HCEC 1CT (cell line): Measurements from ENCODE around the gene CARD11.

Experiments used
- DNase-seq: peaks from one replicate; pipeline ENCODE4 v3.0.0-alpha.2; 2017

The CARD11 gene

DNA sequence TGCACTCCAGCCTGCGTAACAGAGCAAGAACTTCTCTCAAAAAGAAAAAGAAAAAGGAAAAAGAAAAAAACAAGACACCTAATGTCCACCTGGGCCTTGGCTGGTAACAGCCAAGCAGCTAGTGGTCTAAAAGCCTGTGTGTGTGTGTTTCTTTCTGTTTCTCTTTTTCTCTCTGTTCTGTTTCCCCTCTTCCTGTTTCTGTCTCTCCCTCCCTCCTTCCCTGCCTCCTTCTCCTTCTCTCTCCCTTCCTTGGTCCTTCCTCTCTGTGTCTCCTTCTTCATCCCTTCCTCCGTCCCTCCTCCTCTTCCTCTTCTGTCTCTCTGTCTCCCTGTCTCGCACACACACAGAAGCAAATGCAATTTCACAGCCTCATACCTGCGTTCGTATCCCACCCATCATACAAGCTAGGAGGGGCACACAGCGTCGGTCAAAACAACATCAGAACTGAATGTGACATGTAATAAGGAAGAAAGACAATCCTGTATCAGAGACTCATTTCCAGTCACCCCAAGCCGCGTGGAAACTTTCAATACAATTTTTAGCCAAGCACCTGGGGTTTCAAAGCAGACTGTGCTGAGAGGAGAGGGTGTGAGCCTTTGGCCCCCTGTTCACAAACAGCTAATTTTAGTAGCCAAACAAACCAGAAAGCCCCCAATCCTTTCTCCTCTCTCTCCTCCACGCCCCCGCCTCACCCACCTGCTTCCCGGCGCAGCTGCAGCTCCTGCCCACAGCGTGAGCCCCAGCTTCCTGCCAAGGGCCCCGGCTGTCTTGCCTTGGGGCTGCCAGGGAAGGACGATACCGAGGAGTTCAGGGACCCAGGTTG, 149.3 kb downstream of the CARD11 start:
- DNase-seq = no peak

DNA sequence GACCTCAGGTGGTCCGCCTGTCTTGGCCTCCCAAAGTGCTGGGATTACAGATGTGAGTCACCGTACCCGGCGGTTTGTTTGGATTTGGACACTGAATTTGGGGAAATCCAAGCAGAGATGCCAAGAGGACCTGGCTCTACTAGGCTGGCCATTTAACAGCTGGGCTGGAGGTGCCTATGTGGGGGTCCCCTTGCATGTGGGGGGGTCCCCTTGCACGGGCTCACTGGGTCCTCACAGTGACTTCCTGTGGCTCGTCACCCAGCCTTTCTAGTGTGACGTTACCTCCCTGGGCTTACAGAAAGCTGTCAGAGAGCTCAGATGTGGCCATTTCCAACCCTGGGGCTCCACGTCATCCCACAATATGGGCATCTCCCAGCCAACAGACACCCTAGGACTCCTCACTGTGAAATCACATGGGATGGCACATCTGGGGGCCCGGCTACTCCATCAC, 150.2 kb downstream of the CARD11 start:
- DNase-seq = no peak

DNA sequence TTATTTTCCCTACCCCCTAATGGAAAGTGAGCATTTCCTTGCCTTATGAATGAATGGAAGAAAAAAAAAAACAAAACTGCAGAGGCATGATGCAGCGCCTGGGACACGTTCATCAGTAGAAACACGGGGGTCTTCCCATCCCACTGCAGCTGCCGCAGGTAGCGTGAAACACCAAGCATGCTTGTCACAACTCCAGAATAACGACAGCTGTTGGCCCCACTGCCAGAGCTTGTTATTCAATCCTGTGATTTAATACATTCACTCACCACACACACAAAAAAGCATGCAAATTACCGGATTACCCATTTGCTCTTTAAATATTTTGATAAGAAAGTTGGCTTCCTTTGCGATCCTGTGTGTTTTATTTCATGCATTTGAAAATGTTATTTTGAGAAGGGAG, 151.1 kb downstream of the CARD11 start:
- no peak for DNase-seq

DNA sequence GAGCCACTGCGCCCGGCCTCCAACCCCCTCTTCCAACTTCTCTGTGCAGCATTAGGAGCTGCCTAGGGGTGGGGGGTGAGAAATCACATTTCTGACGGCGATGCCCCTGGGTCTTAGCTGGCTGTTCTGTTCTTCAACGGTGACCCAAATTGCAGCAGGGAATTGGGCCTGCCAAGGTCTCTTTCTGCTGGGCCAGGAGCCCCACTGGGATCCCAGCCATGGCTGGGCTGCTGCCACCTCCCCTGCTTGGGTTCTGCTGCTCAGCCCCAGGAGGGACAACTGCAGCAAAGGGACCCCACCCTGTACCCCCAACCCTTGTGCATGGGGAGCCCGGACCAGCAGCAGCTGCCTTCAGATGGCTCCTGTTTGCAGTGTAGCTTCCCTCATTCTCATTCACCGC, 155.9 kb downstream of the CARD11 start:
- DNase-seq = no peak

DNA sequence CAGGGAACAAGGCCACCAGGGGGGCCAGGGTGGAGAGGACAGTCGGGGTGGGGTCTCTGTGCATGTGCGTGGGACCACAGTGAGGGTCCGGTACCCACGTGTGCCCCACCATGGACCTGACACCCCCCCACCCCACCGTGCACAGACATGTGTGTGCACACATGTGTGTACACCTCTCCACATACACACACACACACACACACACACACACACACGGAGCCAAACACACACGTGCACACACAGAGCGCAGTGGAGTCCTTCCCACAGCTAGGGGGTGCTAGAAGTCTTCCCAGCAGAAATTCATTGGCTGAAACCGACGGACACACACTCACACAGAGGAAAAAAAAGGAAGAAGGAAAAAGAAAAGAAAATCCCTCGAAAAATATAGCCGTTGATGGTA, 156.8 kb downstream of the CARD11 start:
- peak; percentile 70 for DNase-seq

DNA sequence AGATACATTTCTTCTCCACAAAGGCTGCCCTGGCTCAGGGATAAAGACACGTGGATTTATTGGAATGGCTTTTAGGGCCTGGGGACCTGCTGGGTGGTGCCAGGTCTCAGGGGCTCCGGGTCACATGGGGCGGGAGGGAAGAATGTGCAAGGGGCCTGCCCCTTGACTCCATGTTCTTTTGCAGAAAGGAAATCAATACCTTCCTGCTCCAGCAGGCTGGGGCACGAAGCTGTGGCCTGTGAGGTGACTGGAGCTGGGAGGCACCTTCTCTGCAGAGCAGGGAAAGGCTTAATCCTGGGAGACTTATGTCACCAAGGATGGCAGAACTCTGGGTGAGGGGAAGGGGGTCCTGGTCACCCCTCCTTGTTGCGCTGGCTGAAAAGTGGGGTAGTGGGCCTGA, 157.3 kb downstream of the CARD11 start:
- no peak for DNase-seq

DNA sequence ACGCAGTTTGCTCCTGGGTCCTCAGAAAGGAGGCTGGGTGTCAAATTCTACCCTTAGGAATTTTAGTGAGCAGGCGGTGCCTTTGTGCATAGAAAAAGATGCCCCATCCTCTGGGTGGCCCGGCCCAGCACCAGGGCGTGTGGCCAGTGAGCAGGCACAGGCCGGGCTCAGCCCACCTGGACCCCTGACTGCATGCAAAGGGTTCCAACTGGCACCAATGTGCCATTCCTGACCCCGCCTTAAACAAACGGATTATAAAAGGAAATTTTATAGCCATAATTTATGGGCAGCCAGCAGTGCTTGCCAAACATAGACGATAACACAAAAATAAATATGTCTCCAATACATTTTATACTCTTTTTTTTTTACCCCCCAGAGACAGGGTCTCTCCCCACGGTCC, 159.5 kb downstream of the CARD11 start:
- DNase-seq = no peak

DNA sequence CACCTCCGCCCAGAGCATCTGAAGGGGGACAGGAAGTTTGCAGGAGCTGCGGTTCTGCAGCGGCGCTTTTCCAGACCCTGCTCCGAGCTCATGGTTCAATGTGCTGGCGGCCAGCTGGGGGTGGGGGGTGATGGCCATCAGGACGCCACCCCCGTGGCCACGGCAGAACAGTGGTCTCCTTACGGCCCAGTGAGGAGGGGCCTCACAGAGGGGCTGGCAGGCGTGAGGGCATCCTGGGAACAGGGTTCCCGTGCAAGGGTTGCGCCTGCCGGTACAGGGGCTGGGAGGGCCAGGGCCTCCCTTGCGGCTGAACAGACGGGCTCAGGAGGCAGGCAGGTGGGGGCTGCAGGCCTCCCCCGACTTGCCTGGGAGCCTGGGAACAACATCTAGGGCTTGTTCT, 160.6 kb downstream of the CARD11 start:
- DNase-seq = no peak

DNA sequence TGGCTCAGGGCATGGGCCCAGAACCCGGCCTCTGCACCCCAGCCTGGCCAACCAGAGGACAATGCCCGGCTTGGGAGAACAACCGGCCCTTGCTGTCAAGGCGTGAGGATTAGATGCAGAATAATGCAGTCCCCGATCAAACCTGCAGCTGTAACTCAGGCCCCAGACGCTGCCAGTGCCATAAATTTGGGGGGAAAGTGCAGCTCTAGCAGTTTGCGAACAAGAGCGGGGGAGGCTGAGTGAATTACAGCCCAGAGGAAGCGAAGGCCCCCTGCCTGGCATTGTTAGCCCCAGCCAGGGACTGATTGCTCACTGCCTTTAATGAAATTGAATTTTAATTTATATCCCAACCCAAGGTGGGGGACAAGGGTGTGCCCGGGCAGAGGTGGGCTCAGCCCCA, 161.6 kb downstream of the CARD11 start:
- DNase-seq = no peak

DNA sequence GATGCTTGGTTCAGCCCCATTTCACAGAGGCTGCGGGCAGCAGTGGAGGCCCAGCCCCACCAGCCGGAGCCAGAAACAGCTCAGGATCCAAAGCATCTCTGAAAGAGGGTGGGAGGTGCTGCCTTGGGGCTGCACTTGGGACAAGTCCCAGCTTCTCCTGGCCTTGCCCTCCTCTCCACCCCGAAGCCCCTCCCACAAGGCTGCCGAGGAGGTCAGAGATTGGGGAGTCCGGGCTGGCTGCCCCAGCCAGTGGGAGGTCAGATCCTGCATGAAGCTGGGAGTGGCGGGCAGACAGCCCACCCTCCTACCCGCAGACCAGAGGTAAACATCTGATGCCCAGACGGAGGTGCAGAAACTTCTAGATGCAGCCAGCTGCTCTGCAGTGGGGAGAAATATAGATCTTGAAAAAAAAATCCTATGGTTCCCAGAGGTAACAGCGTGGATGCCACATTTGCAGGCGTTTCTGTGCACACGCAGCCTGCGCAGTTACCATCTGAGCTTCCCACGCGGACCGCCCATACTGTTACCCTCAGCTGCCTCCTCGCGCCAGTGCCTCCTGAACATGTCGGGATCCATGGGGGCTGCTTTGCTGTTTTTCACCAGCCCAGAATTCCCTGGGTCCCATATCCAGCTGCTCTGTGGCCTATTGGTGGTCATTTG, 162.7 kb downstream of the CARD11 start:
- no peak for DNase-seq

DNA sequence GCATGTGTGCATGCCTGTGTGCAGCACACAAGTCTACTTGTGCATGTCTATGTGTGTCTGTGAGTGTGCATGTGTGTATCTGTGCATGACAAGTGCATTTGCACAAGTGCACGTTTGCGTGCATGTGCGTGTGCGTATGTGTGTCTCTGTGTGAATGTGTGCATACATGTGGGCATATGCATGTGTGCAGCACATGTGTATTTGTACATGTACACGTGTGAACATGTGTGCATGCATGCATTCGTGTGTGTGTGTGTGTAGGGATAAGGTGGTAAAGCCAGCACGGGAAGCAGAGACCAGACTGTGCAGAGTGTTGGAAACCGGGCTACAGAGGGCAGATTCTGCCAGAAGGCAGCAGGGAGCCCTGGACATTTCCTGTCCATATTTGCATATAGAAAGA, 163.6 kb downstream of the CARD11 start:
- DNase-seq = no peak

DNA sequence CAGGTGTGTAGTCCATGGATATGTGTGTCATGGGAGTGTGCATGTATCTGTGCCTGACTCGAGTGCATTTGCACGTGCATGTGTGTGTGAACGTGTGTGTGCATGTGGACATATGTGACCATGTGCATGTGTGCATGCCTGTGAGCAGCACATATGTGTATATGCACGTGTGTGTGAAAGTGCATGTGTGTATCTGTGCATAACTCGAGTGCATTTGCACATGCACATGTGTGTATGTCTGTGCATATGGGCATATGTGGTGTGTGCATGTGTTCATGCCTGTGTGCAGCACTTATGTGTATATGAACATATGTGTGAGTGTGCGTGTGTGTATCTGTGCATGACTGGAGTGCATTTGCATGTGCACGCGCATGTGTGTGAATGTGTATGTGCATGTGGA, 164.3 kb downstream of the CARD11 start:
- no peak for DNase-seq

DNA sequence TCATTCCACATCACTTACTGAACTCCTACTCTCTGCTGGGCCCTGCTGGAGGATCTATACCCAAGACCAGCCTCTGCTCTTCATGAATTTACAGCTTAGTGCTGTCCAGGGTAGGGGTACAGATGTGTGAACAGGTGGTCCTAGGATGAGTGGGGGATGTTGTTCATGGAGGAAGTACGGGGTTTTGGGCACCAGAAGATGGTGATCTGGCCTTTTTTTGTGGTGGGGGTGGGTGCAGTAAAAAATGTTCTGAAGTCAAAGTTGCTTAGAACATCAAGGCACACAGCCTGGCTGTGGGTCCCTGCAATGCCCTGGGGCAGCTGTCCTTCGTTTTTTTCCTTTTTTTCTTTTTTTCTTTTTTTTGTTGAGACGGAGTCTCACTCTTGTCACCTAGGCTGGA, 165.4 kb downstream of the CARD11 start:
- DNase-seq = no peak

DNA sequence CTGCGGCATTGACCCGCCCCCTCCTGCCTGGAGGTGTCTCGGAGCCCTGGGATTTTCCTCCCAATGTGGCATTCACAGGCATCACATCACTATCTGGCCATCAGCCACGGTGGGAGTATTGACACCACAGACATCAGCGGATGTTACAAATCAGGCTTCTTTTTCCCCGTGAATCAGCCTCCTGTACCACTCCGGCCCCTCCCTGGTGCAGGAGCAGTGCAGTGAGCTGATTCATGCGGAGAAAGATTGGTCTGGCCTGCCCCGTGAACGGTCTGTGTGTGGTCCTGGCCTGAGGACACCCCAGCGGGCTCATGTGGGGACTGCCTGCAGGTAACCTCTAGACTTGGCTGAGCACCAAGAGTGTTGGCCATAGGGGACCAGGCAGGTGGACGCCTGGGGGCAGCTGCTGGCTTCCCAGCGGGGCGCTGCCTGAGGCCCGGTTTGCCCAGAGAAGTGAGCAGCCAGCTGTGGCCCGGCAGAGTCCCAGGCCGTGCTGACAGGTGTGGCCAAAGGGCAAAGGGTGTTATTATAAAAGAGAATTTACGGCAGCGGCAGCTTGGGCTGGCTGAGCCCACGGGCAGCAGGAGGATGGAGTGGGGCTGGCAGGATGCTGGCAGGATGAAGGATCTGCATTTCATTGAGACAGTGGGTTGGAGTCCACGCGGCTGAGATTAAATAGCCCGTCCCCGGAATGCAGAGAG, 167.5 kb downstream of the CARD11 start:
- peak; percentile 77 for DNase-seq

DNA sequence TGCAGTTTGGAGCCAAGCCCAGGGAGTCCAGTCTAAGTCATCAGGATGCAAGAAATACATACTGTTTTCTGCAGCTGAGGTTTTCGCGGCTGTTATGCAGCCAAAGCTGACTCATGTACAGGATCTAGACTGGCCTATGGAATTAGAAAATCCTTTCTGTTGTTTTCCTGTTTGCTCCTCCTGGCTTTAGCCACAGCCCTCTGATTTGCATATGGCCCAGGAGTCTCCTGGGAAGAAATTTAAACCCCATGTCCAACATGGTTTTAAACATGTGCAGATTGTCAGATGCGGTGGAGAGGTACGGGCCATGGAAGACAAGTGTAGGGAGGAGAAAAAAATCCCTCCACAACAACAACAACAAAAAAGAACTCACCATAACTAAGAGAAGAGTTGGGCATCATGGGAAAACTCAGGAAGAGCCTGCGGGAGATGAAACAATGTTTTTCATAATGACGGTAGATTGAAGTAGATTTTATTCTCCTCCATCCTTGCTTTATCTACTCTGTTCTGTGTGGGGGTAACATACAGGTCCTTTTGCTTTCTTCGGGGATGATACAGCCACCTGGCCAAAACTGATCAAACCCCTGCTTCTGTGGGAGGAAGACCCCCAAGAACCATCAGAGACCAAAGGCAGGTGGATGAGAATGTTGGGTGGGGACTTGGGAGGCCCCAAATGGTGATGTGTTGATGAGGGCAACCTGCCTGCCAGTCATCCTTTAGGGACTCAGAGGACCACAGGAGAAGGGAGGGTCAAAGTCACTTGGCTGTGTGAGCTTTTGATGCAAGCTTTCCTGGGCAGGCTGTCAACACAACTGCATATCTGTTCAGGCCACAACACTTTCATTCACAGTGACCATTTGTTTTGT, 169.7 kb downstream of the CARD11 start:
- peak; percentile 96 for DNase-seq

DNA sequence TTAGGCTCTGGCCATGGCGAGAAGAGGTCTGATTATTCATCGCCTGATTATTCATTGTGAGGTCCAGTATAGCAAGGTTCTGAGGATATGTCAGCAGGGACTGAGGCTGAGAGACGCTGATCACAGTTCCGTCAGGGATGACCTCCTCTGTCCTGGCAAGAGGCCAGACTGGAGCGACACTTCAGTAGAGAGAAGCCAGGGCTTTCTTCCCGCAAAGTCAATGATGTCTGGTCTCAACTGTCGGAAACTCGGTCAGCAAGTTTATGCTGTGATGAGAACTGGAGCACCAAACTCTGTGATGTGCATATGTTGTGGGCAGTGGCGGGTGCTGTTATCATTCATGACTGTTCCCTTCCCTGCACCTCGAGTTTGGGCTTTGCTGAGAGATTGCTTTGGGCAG, 170.5 kb downstream of the CARD11 start:
- DNase-seq = no peak

DNA sequence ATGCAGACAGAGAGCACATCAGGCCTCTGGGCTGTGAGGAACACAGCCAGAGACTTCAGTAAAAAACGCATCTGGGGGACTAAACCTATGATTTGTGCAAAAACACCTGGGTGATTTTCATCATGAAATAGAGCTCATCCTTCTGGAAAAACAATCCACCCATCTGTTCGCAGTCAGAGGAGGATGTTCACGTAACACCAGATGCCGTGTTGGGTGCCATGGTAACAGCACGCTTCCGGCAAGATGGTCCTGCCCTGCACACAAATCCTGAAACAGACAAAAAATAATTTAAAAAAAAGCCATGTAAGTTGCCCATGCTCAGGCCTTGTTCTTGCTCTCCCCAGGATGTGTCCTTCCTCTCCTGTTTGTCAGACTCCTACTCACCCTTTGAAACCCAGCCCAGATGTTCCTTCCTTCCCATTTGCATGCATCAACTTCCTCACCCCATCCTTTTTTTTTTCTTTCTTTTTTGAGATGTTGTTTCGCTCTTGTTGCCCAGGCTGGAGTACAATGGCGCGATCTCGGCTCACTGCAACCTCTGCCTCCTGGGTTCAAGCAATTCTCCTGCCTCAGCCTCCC, 171.3 kb downstream of the CARD11 start:
- no peak for DNase-seq

DNA sequence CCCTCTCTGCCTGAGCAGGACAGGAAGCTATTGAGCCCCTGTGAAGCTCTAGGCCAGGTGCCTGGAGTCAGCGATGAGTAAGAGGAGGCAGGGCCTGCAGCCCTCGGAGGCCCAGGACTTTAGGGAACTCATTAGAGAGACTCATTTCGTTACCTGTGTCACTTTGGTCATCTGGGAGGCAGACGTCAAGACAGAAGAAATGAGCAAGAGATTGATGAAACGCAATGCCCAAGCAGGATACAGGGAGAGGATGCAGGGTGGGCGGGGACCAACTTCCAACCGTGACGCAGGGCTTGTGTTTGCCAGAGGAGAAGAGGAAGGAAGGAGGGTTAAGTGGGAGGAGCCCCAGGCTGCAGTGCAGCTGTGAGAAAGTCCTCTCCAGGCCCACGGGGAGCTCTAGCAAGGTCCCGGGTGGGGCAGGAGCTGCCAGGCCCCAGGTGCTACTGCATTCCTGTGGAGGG, 173.2 kb downstream of the CARD11 start:
- DNase-seq = peak; percentile 41

DNA sequence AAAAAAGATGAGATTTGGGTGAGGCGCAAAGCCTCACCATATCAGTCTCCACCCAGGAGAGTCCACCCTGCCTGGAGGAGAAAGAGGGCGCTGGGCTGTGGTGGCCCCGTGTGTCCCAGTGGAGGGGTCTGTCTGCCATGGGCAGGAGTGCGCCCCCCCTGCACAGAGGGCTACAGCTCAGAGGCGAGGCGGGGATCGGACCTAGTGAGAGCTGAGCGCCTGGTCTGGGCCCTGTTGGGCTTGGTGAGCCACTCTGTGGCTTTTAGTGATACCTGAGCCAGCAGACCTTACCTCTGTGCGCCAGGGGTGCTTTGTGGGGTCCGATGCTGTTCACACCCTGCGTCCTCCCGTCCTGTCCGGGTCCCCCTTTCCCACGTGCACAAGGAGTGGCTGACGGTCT, 173.7 kb downstream of the CARD11 start:
- DNase-seq = no peak

DNA sequence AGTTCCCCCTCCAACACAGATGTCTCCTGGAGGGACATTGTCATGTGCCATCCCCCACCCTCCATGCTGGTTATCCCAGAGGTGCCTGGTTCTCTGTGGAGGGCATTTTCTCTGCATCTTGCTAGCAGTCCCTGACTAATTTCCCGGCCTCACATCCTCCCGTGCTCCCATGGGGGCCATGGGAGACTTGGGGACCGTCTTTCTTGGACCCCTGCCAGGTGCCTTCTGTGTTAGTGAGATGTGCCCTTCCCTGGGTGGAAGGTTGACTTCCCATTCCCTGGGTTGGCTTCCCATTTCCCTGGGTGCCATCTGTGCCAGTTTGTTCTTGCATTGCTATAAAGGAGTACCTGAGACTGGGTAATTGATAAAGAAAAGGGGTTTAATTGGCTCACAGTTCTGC, 177.1 kb downstream of the CARD11 start:
- no peak for DNase-seq

DNA sequence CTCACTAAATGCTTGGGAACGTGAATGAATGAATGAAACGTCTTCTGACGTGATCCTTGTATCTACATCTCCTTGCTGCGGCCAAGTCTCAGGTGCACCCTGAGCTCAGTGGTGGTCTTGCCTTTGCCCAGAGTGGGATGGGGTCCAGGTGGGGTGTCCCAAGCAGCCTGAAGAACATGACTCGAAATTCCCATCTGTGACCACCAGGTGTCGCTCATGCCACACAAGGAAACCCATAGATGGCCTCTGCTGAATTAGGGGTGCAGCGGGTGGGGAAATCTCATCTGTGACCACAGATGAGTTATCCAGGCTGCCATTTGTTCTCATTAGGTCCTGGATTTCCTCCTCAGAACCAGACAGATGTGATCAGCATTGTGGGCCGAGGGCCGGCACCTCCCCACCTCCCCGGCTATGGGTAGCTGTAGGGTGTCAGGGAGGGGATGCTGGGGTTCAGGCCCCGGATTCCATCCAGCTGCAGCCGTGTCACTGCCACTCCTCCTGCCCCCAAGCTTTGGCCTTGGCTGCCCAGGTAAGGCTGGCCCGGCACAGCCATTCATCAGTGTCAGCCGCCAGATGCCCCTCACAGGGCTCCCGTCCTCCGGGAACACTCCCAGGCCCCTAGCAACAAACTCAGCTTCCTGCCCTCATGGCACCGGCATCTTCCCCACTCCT, 178.5 kb downstream of the CARD11 start:
- DNase-seq = peak; percentile 61
